GM12878 (cell line): ENCODE measurements around the gene CACNA1E. TPM values are rescaled to one million over a fixed set of nuclear protein-coding genes. Genes with fewer than 3 reads are reported as not detected.

Experiments
- HCFC1 ChIP-seq: fragments of 150-350 bp; IDR thresholded peaks from 2 replicates; pipeline ENCODE4 v1.6.1; 2014; ENCODE audit warnings: low read length
- JUNB ChIP-seq: IDR thresholded peaks from 2 replicates; pipeline ENCODE4 v1.6.1; 2016; ENCODE audit warnings: antibody characterized with exemption, mild to moderate bottlenecking
- KAT2A ChIP-seq: conservative IDR thresholded peaks from 2 replicates; pipeline ENCODE4 v1.6.1; 2011; ENCODE audit warnings: low read depth, low read length; ENCODE audit not compliant: control insufficient read depth
- MYB ChIP-seq: fragments of 150-350 bp; IDR thresholded peaks from 2 replicates; pipeline ENCODE4 v1.6.1; 2014; ENCODE audit warnings: mild to moderate bottlenecking, low read depth, low read length, borderline replicate concordance
- RUNX3 ChIP-seq: IDR thresholded peaks from 2 replicates; pipeline ENCODE4 v1.6.1; 2012; ENCODE audit warnings: low read length, inconsistent platforms
- TCF7 ChIP-seq: IDR thresholded peaks from 2 replicates; pipeline ENCODE4 v1.6.1; 2014; ENCODE audit warnings: antibody characterized with exemption, borderline replicate concordance
- polyA plus RNA-seq, 11 experiments: library from polyadenylated mRNA; depleted of rRNA in 4 of 11; unstranded in 6 of 11; stranded (reverse) in 5 of 11; fragments of >200 nt; fragmentation: Nextera tagmentation in 4 of 11; fragmentation: Illumina TruSeq in 1 of 11; extraction: Ambion mirVana in 4 of 11; extraction: Trizol in 1 of 11; gene quantifications; 1 replicate in 1 of 11; 2 replicates in 10 of 11; pipeline versions ENCODE4 v1.2.1 to v1.2.3, GENCODE V29; 2011 to 2016; ENCODE audit warnings: inconsistent platforms in 2 of 11, missing spikeins in 2 of 11, low read depth in 1 of 11
- total RNA-seq, 4 experiments: library from RNA; depleted of rRNA in 3 of 4; stranded (reverse); fragments of >200 nt in 3 of 4; fragmentation: Illumina TruSeq in 1 of 4; extraction: Trizol in 1 of 4; gene quantifications; 2 replicates each; pipeline versions ENCODE4 v1.2.1 to v1.2.3, GENCODE V29; 2013 to 2021
- TF ChIP-seq, protein P1 (sequence below): IDR thresholded peaks from 2 replicates; pipeline ENCODE4 v1.6.1; 2012; ENCODE audit warnings: improper control_type of control experiment, low read depth, low read length; ENCODE audit not compliant: insufficient replicate concordance
- TF ChIP-seq, protein P2 (sequence below), 3 experiments: IDR thresholded peaks in 2 of 3; conservative IDR thresholded peaks in 1 of 3; 2 replicates each; pipeline ENCODE4 v1.5.1; 2011; ENCODE audit warnings: low read depth in 3 of 3, low read length in 3 of 3, mild to moderate bottlenecking in 3 of 3, control low read depth in 2 of 3, moderate library complexity in 2 of 3, inconsistent platforms in 1 of 3, mixed read lengths in 1 of 3; ENCODE audit not compliant: control insufficient read depth in 2 of 3, insufficient read depth in 1 of 3; ENCODE audit errors: extremely low read depth in 1 of 3
- TF ChIP-seq, protein P3 (sequence below): fragments of 450-650 bp; IDR thresholded peaks from 2 replicates; pipeline ENCODE4 v1.6.1; 2017; ENCODE audit warnings: mild to moderate bottlenecking, moderate library complexity
- TF ChIP-seq, protein P4 (sequence below): IDR thresholded peaks from 2 replicates; pipeline ENCODE4 v1.6.1; 2012; ENCODE audit warnings: low read depth, low read length, improper control_type of control experiment
- TF ChIP-seq, protein P5 (sequence below): fragments of 450-650 bp; IDR thresholded peaks from 2 replicates; pipeline ENCODE4 v1.6.1; 2017; ENCODE audit warnings: mild to moderate bottlenecking, moderate library complexity

The CACNA1E gene
- total and polyA plus RNA-seq, 10 of the 15 experiments (the other 5 are each of a cell fraction or from before 2014, with no cell fraction given) = 0.57 to 22.0 (median 8.5) TPM

DNA sequence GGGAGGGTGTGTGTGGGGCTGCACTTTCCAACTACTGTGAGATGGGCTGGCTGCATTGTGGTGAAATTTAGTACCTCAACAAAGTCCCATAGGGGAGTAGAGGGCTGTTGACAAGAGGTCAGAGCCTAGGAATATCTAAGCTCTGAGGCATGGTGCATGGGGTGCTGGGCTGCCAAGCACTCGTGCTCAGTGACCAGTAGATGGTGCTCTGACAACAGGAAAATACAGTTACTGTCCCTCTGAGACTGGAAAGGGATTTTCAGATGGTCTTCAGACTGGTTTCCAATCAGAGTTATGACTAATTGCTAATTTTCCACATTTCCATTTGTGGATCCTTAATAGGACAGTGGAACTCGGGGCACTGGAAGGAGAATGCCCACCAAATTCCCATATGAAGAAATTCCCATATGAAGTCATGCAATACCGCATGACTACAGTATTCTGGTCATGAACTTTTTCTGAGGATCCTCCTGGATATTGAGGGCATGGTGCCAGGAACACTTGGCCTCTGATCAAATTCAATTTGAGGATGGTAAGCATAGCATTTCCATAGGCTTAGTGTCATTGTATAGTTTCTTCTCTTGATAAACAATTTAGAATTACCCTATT, 4.1 kb upstream of the CACNA1E start (continued):
- TF ChIP-seq, protein P1, sequence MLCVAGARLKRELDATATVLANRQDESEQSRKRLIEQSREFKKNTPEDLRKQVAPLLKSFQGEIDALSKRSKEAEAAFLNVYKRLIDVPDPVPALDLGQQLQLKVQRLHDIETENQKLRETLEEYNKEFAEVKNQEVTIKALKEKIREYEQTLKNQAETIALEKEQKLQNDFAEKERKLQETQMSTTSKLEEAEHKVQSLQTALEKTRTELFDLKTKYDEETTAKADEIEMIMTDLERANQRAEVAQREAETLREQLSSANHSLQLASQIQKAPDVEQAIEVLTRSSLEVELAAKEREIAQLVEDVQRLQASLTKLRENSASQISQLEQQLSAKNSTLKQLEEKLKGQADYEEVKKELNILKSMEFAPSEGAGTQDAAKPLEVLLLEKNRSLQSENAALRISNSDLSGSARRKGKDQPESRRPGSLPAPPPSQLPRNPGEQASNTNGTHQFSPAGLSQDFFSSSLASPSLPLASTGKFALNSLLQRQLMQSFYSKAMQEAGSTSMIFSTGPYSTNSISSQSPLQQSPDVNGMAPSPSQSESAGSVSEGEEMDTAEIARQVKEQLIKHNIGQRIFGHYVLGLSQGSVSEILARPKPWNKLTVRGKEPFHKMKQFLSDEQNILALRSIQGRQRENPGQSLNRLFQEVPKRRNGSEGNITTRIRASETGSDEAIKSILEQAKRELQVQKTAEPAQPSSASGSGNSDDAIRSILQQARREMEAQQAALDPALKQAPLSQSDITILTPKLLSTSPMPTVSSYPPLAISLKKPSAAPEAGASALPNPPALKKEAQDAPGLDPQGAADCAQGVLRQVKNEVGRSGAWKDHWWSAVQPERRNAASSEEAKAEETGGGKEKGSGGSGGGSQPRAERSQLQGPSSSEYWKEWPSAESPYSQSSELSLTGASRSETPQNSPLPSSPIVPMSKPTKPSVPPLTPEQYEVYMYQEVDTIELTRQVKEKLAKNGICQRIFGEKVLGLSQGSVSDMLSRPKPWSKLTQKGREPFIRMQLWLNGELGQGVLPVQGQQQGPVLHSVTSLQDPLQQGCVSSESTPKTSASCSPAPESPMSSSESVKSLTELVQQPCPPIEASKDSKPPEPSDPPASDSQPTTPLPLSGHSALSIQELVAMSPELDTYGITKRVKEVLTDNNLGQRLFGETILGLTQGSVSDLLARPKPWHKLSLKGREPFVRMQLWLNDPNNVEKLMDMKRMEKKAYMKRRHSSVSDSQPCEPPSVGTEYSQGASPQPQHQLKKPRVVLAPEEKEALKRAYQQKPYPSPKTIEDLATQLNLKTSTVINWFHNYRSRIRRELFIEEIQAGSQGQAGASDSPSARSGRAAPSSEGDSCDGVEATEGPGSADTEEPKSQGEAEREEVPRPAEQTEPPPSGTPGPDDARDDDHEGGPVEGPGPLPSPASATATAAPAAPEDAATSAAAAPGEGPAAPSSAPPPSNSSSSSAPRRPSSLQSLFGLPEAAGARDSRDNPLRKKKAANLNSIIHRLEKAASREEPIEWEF = no peak
- TF ChIP-seq KAT2A (no peak), RUNX3 (peak; percentile 6; the same call in 1 of the 2 replicates), MYB (no peak), HCFC1 (no peak), TCF7 (no peak), JUNB (no peak)
- TF ChIP-seq, protein P2, sequence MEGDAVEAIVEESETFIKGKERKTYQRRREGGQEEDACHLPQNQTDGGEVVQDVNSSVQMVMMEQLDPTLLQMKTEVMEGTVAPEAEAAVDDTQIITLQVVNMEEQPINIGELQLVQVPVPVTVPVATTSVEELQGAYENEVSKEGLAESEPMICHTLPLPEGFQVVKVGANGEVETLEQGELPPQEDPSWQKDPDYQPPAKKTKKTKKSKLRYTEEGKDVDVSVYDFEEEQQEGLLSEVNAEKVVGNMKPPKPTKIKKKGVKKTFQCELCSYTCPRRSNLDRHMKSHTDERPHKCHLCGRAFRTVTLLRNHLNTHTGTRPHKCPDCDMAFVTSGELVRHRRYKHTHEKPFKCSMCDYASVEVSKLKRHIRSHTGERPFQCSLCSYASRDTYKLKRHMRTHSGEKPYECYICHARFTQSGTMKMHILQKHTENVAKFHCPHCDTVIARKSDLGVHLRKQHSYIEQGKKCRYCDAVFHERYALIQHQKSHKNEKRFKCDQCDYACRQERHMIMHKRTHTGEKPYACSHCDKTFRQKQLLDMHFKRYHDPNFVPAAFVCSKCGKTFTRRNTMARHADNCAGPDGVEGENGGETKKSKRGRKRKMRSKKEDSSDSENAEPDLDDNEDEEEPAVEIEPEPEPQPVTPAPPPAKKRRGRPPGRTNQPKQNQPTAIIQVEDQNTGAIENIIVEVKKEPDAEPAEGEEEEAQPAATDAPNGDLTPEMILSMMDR (IDR thresholded peaks at IDR 0.05 in 2 of 3, conservative IDR thresholded peaks at IDR 0.05 in 1 of 3; ENCODE audit: control insufficient read depth in 2 of 3, extremely low read depth in 1 of 3, insufficient read depth in 1 of 3, low read depth in 3 of 3, low read length in 3 of 3) = peak; percentile 87 to 95 (median 92)
- TF ChIP-seq, protein P3, sequence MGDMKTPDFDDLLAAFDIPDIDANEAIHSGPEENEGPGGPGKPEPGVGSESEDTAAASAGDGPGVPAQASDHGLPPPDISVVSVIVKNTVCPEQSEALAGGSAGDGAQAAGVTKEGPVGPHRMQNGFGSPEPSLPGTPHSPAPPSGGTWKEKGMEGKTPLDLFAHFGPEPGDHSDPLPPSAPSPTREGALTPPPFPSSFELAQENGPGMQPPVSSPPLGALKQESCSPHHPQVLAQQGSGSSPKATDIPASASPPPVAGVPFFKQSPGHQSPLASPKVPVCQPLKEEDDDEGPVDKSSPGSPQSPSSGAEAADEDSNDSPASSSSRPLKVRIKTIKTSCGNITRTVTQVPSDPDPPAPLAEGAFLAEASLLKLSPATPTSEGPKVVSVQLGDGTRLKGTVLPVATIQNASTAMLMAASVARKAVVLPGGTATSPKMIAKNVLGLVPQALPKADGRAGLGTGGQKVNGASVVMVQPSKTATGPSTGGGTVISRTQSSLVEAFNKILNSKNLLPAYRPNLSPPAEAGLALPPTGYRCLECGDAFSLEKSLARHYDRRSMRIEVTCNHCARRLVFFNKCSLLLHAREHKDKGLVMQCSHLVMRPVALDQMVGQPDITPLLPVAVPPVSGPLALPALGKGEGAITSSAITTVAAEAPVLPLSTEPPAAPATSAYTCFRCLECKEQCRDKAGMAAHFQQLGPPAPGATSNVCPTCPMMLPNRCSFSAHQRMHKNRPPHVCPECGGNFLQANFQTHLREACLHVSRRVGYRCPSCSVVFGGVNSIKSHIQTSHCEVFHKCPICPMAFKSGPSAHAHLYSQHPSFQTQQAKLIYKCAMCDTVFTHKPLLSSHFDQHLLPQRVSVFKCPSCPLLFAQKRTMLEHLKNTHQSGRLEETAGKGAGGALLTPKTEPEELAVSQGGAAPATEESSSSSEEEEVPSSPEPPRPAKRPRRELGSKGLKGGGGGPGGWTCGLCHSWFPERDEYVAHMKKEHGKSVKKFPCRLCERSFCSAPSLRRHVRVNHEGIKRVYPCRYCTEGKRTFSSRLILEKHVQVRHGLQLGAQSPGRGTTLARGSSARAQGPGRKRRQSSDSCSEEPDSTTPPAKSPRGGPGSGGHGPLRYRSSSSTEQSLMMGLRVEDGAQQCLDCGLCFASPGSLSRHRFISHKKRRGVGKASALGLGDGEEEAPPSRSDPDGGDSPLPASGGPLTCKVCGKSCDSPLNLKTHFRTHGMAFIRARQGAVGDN = no peak
- TF ChIP-seq, protein P4, sequence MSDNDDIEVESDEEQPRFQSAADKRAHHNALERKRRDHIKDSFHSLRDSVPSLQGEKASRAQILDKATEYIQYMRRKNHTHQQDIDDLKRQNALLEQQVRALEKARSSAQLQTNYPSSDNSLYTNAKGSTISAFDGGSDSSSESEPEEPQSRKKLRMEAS = no peak
- TF ChIP-seq, protein P5, sequence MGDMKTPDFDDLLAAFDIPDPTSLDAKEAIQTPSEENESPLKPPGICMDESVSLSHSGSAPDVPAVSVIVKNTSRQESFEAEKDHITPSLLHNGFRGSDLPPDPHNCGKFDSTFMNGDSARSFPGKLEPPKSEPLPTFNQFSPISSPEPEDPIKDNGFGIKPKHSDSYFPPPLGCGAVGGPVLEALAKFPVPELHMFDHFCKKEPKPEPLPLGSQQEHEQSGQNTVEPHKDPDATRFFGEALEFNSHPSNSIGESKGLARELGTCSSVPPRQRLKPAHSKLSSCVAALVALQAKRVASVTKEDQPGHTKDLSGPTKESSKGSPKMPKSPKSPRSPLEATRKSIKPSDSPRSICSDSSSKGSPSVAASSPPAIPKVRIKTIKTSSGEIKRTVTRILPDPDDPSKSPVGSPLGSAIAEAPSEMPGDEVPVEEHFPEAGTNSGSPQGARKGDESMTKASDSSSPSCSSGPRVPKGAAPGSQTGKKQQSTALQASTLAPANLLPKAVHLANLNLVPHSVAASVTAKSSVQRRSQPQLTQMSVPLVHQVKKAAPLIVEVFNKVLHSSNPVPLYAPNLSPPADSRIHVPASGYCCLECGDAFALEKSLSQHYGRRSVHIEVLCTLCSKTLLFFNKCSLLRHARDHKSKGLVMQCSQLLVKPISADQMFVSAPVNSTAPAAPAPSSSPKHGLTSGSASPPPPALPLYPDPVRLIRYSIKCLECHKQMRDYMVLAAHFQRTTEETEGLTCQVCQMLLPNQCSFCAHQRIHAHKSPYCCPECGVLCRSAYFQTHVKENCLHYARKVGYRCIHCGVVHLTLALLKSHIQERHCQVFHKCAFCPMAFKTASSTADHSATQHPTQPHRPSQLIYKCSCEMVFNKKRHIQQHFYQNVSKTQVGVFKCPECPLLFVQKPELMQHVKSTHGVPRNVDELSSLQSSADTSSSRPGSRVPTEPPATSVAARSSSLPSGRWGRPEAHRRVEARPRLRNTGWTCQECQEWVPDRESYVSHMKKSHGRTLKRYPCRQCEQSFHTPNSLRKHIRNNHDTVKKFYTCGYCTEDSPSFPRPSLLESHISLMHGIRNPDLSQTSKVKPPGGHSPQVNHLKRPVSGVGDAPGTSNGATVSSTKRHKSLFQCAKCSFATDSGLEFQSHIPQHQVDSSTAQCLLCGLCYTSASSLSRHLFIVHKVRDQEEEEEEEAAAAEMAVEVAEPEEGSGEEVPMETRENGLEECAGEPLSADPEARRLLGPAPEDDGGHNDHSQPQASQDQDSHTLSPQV = 0 out of 2 replicates have a peak, but pooled peaks have one; percentile 36
